ENCODE results near the gene TSPAN9.

DNA sequence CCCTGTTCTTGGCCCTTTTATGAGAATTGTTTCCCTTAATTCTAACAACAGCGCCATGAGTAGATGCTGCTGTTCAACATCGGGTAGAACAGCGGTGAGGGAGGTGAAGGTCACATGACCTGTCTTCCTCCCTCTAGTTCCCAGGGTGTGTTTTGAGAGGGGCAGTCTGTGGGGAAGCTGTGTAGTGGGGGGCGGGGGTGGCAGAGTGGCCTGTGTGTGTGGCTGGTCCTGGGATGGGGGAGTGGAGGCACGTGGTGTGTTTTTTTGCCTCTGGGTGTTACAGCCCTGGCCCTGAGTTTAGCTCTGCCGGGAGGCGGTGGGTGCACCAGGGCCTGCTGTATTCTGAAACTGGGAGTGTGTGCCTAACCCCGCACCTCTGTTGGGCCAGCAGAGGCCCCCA lies 202.7 kb downstream of the TSPAN9 start:
- no peak for TF ChIP-seq POLR2A (IDR thresholded peaks at IDR 0.05; ENCODE audit: extremely low read depth, insufficient read length)
- TF ChIP-seq, protein P1, sequence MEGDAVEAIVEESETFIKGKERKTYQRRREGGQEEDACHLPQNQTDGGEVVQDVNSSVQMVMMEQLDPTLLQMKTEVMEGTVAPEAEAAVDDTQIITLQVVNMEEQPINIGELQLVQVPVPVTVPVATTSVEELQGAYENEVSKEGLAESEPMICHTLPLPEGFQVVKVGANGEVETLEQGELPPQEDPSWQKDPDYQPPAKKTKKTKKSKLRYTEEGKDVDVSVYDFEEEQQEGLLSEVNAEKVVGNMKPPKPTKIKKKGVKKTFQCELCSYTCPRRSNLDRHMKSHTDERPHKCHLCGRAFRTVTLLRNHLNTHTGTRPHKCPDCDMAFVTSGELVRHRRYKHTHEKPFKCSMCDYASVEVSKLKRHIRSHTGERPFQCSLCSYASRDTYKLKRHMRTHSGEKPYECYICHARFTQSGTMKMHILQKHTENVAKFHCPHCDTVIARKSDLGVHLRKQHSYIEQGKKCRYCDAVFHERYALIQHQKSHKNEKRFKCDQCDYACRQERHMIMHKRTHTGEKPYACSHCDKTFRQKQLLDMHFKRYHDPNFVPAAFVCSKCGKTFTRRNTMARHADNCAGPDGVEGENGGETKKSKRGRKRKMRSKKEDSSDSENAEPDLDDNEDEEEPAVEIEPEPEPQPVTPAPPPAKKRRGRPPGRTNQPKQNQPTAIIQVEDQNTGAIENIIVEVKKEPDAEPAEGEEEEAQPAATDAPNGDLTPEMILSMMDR (IDR thresholded peaks at IDR 0.05; ENCODE audit: low read depth, low read length): no peak

Data from NB4 (cell line).